Neural cell (in vitro differentiated cells): ENCODE results near the gene MYO1G. TPM values are rescaled to one million over a fixed set of nuclear protein-coding genes. Genes with fewer than 3 reads are reported as not detected.

Experiments
- H2AFZ ChIP-seq: fragments of 200-600, 300-800 bp; sonication (generic), shearing (Covaris generic); 2 replicates; pipeline ENCODE4 v1.6.0; 2014; ENCODE audit warnings: low read depth, mild to moderate bottlenecking, antibody characterized with exemption, low read length, moderate library complexity
- H3F3A ChIP-seq: fragments of 200-600 bp; shearing (Covaris generic); 2 replicates; pipeline ENCODE4 v1.6.1; 2016; ENCODE audit warnings: mild to moderate bottlenecking, moderate library complexity, mixed read lengths, antibody characterized with exemption, low read length; ENCODE audit not compliant: insufficient read depth, poor library complexity, severe bottlenecking
- H3K27ac ChIP-seq: fragments of 200-600, 300-800 bp; sonication (generic), shearing (Covaris generic); 2 replicates; pipeline ENCODE4 v1.5.1; 2014; ENCODE audit warnings: mild to moderate bottlenecking, low read length, moderate library complexity
- H3K27me3 ChIP-seq: fragments of 300-800, 200-600 bp; sonication (generic), shearing (Covaris generic); 2 replicates; pipeline ENCODE4 v1.6.0; 2014; ENCODE audit warnings: mild to moderate bottlenecking, low read depth, low read length, moderate library complexity; ENCODE audit not compliant: insufficient read depth
- H3K36me3 ChIP-seq: fragments of 300-800, 200-600 bp; sonication (generic), shearing (Covaris generic); 2 replicates; pipeline ENCODE4 v1.5.1; 2014; ENCODE audit warnings: mild to moderate bottlenecking, antibody characterized with exemption, low read length, moderate library complexity; ENCODE audit not compliant: insufficient read depth
- H3K4me2 ChIP-seq: fragments of 300-800, 200-600 bp; sonication (generic), shearing (Covaris generic); 2 replicates; pipeline ENCODE4 v1.6.0; 2014; ENCODE audit warnings: mild to moderate bottlenecking, low read length
- H3K4me3 ChIP-seq: fragments of 300-800, 200-600 bp; sonication (generic), shearing (Covaris generic); 2 replicates; pipeline ENCODE4 v1.5.1; 2014; ENCODE audit warnings: mild to moderate bottlenecking, low read length, moderate library complexity
- H3K79me2 ChIP-seq: fragments of 200-600 bp; shearing (Covaris generic); replicated peaks from 2 replicates; pipeline ENCODE4 v1.6.0; 2014; ENCODE audit warnings: mild to moderate bottlenecking, low read length, moderate library complexity; ENCODE audit not compliant: insufficient read depth
- H3K9ac ChIP-seq: fragments of 300-800, 200-600 bp; sonication (generic), shearing (Covaris generic); 2 replicates; pipeline ENCODE4 v1.6.1; 2016; ENCODE audit warnings: mild to moderate bottlenecking, low read length, mixed read lengths
- H3K9me2 ChIP-seq: fragments of 200-600 bp; shearing (Covaris generic); 2 replicates; pipeline ENCODE4 v1.6.1; 2016; ENCODE audit warnings: mild to moderate bottlenecking, low read length, mixed read lengths; ENCODE audit not compliant: insufficient read depth
- H3K9me3 ChIP-seq: fragments of 200-600, 300-800 bp; sonication (generic), shearing (Covaris generic); 2 replicates; pipeline ENCODE4 v1.6.1; 2016; ENCODE audit warnings: mild to moderate bottlenecking, mixed run types, low read length, moderate library complexity, mixed read lengths
- H4K20me1 ChIP-seq: fragments of 200-600 bp; shearing (Covaris generic); 2 replicates; pipeline ENCODE4 v1.6.1; 2016; ENCODE audit warnings: mild to moderate bottlenecking, mixed run types; ENCODE audit not compliant: insufficient read depth
- EP300 ChIP-seq: fragments of 450-650 bp; conservative IDR thresholded peaks from 2 replicates; pipeline ENCODE4 v1.6.1; 2014; ENCODE audit warnings: antibody characterized with exemption, mild to moderate bottlenecking, moderate library complexity; ENCODE audit not compliant: poor library complexity, severe bottlenecking
- EZH2 ChIP-seq: fragments of 200-600, 300-800 bp; shearing (Covaris generic), sonication (generic); IDR thresholded peaks from 2 replicates; pipeline ENCODE4 v1.6.1; 2014; ENCODE audit warnings: antibody characterized with exemption, low read length, borderline replicate concordance, mild to moderate bottlenecking; ENCODE audit not compliant: insufficient read depth, poor library complexity, severe bottlenecking
- MXI1 ChIP-seq: fragments of 450-650 bp; conservative IDR thresholded peaks from 2 replicates; pipeline ENCODE4 v1.6.1; 2014; ENCODE audit warnings: antibody characterized with exemption, mild to moderate bottlenecking; ENCODE audit not compliant: poor library complexity, severe bottlenecking
- POLR2AphosphoS5 ChIP-seq: IDR thresholded peaks from 2 replicates; pipeline ENCODE4 v1.6.1; 2012
- RAD21 ChIP-seq: fragments of 450-650 bp; conservative IDR thresholded peaks from 2 replicates; pipeline ENCODE4 v1.6.1; 2014; ENCODE audit warnings: antibody characterized with exemption, mild to moderate bottlenecking, moderate library complexity
- SMC3 ChIP-seq: fragments of 450-650 bp; conservative IDR thresholded peaks from 2 replicates; pipeline ENCODE4 v1.6.1; 2014; ENCODE audit warnings: antibody characterized with exemption, mild to moderate bottlenecking, moderate library complexity; ENCODE audit not compliant: poor library complexity
- TAF1 ChIP-seq: IDR thresholded peaks from 2 replicates; pipeline ENCODE4 v1.6.1; 2012; ENCODE audit warnings: low read depth
- polyA plus RNA-seq: library from polyadenylated mRNA; depleted of rRNA; stranded (reverse); fragments of >200 nt; gene quantifications from 2 replicates; pipeline ENCODE4 v1.2.3, GENCODE V29; 2014
- TF ChIP-seq, protein P1 (sequence below): fragments of 450-650 bp; IDR thresholded peaks from 2 replicates; pipeline ENCODE4 v1.5.1; 2014; ENCODE audit warnings: antibody characterized with exemption, mild to moderate bottlenecking, moderate library complexity; ENCODE audit not compliant: poor library complexity, severe bottlenecking
- TF ChIP-seq, protein P2 (sequence below): IDR thresholded peaks from 2 replicates; pipeline ENCODE4 v1.6.1; 2012; ENCODE audit warnings: borderline replicate concordance

MYO1G gene
- polyA plus RNA-seq, 1 donor from 2014 or later: 0.38 TPM

DNA sequence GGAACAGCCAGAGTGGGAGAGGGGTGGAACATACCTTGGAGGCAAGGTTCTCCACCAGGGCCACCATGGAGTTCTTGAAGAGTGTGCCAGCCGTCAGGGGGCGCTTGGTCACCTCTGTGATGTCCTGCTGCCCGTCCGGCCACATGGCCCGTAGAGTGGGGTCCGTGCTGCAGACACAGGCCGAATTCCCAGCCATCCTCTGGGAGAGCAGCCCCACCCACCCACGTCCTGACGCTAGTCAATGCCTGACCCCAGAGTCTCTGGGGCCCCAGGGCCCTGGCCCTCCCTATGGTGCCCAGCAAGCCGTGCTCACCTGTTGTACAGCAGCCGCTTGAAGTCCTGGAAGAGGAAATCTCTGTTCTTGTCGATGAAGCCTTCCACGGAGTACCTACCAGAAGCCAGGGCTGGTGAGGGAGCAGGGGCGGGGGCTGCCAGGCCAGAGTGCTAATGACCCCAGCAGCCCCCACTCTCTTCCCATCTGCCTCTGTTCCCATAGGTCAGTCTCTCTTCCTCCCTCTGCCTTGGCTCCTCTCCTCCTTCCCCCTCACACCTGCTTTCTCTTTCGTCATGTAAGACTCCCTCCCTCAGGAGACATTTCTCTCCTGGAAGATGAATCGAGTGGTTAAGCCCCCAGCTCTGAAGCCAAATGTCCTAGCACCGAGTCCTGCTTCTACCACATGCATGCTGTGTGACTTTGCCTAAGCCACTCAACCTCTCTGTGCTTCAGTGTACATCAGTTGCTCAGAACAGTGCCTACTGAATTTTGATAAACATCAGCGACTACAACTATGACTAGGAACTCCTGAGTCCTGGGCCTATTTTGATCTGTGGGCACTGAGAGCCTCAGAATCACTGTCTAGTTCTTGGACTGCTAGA is 11.0 kb downstream of the MYO1G start (continued):
- no peak for TF ChIP-seq SMC3

DNA sequence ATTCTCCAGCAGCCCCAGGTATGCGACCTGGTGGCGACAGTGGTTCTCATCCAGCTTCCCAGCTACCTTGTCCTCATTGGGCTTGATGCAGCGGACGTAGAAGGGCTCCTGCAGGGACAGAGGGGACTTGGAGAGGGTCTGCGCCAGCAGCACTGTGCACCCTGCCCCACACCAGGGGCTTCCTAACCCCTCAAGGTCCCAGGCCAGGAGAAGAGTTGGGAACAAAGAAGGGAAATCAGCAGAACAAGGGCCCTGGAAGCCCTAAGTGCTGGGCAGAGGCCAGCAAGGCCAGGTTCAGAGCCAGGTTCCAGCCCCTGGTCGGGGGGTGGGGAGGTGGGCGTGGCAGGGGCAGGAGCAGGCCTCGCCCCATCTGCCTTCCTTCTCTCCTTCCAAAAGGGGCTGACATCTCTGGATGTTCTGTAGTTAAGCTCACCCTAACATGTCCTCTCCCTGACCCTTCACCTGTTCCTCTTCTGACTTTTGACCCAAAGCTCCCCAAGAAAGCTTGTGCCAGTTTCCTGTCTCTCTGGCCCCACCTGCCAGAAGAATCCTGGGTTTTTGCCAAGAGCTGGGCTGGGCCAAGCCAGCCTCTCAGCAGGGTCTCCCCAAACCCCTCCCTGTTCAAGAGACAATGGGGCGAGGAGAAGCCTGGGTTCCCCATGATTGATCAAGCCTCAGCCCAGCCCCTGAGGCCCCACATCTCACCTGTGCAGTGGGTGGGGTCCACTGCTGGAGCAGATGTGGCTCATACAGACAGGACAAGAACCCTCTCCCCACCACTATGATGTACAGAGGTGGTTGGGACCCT is 11.9 kb downstream of the MYO1G start:
- no peaks in the 10 kb centered on the region for H4K20me1 ChIP-seq
- no peaks in the 10 kb centered on the region for H3K79me2 ChIP-seq
- no peak overlapping the region for H2AFZ ChIP-seq
- no peak overlapping the region for H3K27ac ChIP-seq
- no peak overlapping the region for H3K4me3 ChIP-seq
- no peak for TF ChIP-seq MXI1
- TF ChIP-seq SMC3: no peak
- TF ChIP-seq, protein P1, sequence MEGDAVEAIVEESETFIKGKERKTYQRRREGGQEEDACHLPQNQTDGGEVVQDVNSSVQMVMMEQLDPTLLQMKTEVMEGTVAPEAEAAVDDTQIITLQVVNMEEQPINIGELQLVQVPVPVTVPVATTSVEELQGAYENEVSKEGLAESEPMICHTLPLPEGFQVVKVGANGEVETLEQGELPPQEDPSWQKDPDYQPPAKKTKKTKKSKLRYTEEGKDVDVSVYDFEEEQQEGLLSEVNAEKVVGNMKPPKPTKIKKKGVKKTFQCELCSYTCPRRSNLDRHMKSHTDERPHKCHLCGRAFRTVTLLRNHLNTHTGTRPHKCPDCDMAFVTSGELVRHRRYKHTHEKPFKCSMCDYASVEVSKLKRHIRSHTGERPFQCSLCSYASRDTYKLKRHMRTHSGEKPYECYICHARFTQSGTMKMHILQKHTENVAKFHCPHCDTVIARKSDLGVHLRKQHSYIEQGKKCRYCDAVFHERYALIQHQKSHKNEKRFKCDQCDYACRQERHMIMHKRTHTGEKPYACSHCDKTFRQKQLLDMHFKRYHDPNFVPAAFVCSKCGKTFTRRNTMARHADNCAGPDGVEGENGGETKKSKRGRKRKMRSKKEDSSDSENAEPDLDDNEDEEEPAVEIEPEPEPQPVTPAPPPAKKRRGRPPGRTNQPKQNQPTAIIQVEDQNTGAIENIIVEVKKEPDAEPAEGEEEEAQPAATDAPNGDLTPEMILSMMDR: no peak
- no peak for TF ChIP-seq EP300
- H3K27me3 ChIP-seq: peaks cover 18% of the 10 kb centered on the region
- H3K9me2 ChIP-seq: no peaks in the 10 kb centered on the region
- no peaks in the 10 kb centered on the region for H3K36me3 ChIP-seq
- H3K9me3 ChIP-seq: no peaks in the 10 kb centered on the region
- no peak overlapping the region for H3K9ac ChIP-seq
- H3K4me2 ChIP-seq: no peak overlapping the region
- H3F3A ChIP-seq: no peaks in the 10 kb centered on the region

DNA sequence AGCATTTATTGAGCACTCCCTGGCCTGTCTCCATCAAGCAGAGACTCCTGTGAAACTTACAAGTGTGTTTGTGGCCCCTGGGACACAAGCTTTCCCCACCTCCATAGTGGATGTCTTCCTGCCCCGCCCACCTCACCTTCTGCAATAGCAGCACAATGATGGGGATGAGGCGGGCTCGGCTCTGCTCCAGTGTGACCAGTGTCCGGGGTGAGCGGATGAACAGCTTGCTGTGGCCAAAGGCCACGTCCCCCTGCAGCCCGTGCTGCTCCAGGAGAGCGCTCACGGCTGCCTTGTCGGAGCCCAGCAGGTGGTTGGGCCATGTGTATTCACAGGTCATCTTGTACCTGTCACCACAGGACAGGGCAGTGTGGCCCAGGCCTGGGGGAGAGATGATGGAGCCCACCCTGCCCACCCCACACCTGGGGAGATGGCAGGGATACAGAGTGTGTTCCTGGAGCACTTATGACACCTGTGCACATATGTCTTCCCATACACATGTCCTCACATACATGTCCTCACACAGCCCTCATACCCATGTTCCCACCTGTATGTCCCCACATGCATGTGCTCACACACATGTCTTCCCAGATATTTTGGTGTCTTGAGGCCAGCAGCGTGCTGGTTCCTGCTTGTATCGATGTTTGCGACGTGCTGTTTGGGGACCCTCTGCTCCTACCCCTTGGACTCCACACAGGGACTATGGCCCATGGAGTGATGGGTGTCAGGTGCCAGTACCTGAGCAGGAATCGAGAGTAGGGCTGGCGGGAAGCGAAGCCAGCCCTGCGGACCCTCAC is 12.7 kb downstream of the MYO1G start:
- Histone ChIP-seq H3K79me2 (no peaks in the 10 kb centered on the region), H3K4me3 (no peak overlapping the region), H3K9ac (no peak overlapping the region), H2AFZ (no peak overlapping the region), H3K9me3 (no peaks in the 10 kb centered on the region), H3K27ac (no peak overlapping the region), H3K27me3 (peaks cover 22% of the 10 kb centered on the region), H3K4me2 (no peak overlapping the region), H4K20me1 (no peaks in the 10 kb centered on the region), H3F3A (no peaks in the 10 kb centered on the region), H3K36me3 (no peaks in the 10 kb centered on the region), H3K9me2 (no peaks in the 10 kb centered on the region)
- TF ChIP-seq EZH2: no peak
- no peak for TF ChIP-seq POLR2AphosphoS5
- no peak for TF ChIP-seq SMC3
- TF ChIP-seq, protein P2, sequence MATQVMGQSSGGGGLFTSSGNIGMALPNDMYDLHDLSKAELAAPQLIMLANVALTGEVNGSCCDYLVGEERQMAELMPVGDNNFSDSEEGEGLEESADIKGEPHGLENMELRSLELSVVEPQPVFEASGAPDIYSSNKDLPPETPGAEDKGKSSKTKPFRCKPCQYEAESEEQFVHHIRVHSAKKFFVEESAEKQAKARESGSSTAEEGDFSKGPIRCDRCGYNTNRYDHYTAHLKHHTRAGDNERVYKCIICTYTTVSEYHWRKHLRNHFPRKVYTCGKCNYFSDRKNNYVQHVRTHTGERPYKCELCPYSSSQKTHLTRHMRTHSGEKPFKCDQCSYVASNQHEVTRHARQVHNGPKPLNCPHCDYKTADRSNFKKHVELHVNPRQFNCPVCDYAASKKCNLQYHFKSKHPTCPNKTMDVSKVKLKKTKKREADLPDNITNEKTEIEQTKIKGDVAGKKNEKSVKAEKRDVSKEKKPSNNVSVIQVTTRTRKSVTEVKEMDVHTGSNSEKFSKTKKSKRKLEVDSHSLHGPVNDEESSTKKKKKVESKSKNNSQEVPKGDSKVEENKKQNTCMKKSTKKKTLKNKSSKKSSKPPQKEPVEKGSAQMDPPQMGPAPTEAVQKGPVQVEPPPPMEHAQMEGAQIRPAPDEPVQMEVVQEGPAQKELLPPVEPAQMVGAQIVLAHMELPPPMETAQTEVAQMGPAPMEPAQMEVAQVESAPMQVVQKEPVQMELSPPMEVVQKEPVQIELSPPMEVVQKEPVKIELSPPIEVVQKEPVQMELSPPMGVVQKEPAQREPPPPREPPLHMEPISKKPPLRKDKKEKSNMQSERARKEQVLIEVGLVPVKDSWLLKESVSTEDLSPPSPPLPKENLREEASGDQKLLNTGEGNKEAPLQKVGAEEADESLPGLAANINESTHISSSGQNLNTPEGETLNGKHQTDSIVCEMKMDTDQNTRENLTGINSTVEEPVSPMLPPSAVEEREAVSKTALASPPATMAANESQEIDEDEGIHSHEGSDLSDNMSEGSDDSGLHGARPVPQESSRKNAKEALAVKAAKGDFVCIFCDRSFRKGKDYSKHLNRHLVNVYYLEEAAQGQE: no peak
- TF ChIP-seq EP300: no peak
- TF ChIP-seq MXI1: no peak
- TF ChIP-seq, protein P1: no peak
- no peak for TF ChIP-seq RAD21
- no peak for TF ChIP-seq TAF1
